ENCODE data around the gene MRPL11. TPM values are rescaled to one million over a fixed set of nuclear protein-coding genes. Genes with fewer than 3 reads are reported as not detected.

The MRPL11 gene
- total and polyA plus RNA-seq, 2 experiments from 2014 or later, result 139 to 237 TPM

GRCh38 chr11:66454828-66455227 is 16.2 kb upstream of the MRPL11 start:
- Histone ChIP-seq H4K20me1 (replicated peaks; ENCODE audit: insufficient read depth) (no peaks in the 10 kb centered on the region), H3K27me3 (ENCODE audit: insufficient read depth) (no peaks in the 10 kb centered on the region), H3K36me3 (ENCODE audit: insufficient read depth) (no peaks in the 10 kb centered on the region), H3K4me2 (no peak overlapping the region), H3K79me2 (replicated peaks; ENCODE audit: insufficient read depth) (no peaks in the 10 kb centered on the region), H3K4me3 (no peak overlapping the region), H3F3A (replicated peaks; ENCODE audit: low read depth) (no peaks in the 10 kb centered on the region), H3K27ac (ENCODE audit: low read depth) (no peak overlapping the region), H3K9me2 (ENCODE audit: insufficient read depth) (no peaks in the 10 kb centered on the region), H3K4me1 (ENCODE audit: insufficient read depth) (no peaks in the 10 kb centered on the region), H2AFZ (no peak overlapping the region)
- ATAC-seq, result no peak
- DNase-seq (ENCODE audit: low spot score), result no peak
- Mint-ChIP-seq H3K4me3 (no peak overlapping the region), H3K27ac (no peak overlapping the region), H3K9me3 (peaks cover 3% of the 10 kb centered on the region; the same call in 1 of the 3 replicates), H3K27me3 (ENCODE audit: insufficient read depth, low read depth, poor library complexity) (peaks cover 12% of the 10 kb centered on the region), H3K36me3 (ENCODE audit: low read depth) (no peaks in the 10 kb centered on the region; the same call in 2 of the 3 replicates), H3K4me1 (peaks cover 7% of the 10 kb centered on the region)
- TF ChIP-seq JUNB (IDR thresholded peaks at IDR 0.05; ENCODE audit: unreplicated experiment), result no peak
- no peak for TF ChIP-seq NANOG (IDR thresholded peaks at IDR 0.05; ENCODE audit: borderline replicate concordance)
- no peak for TF ChIP-seq CTCF (conservative IDR thresholded peaks at IDR 0.05; ENCODE audit: low read depth in 2 of 2)
- TF ChIP-seq, protein P1, sequence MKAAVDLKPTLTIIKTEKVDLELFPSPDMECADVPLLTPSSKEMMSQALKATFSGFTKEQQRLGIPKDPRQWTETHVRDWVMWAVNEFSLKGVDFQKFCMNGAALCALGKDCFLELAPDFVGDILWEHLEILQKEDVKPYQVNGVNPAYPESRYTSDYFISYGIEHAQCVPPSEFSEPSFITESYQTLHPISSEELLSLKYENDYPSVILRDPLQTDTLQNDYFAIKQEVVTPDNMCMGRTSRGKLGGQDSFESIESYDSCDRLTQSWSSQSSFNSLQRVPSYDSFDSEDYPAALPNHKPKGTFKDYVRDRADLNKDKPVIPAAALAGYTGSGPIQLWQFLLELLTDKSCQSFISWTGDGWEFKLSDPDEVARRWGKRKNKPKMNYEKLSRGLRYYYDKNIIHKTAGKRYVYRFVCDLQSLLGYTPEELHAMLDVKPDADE (IDR thresholded peaks at IDR 0.05), result no peak
- TF ChIP-seq REST (IDR thresholded peaks at IDR 0.05; ENCODE audit: unreplicated experiment), result no peak
- no peak for TF ChIP-seq ZNF462 (CRISPR knock-in tag; IDR thresholded peaks at IDR 0.05)
- no peak for TF ChIP-seq ZNF331 (CRISPR knock-in tag; IDR thresholded peaks at IDR 0.05; ENCODE audit: low read depth)
- TF ChIP-seq EZH2 (IDR thresholded peaks at IDR 0.05; ENCODE audit: low read depth, unreplicated experiment), result no peak
- TF ChIP-seq EZH2phosphoT487 (IDR thresholded peaks at IDR 0.05; ENCODE audit: unreplicated experiment), result no peak

All from GM23338 (cell line).